SH-SY5Y (cell line): ENCODE data around the gene MZB1.

Source experiments
- GATA2 ChIP-seq: IDR thresholded peaks from 2 replicates; pipeline ENCODE4 v1.6.1; 2011; ENCODE audit warnings: mild to moderate bottlenecking, low read depth, low read length
- GATA3 ChIP-seq: IDR thresholded peaks from 2 replicates; pipeline ENCODE4 v1.6.1; 2011; ENCODE audit warnings: low read depth, mild to moderate bottlenecking, low read length, moderate library complexity

MZB1 gene

GRCh38 chr5:139389701-139390638 is at the start of gene MZB1:
Gene MZB1, minus strand, starts transcription at chr5:139389913. Its CDS starts 57 bp downstream, at chr5:139389856.
- TF ChIP-seq GATA2, result no peak
- no peak for TF ChIP-seq GATA3

- no peak for TF ChIP-seq GATA3
- TF ChIP-seq GATA2, result peak; percentile 94
Observed at GRCh38 chr5:139439013-139439903, 49.5 kb upstream of the MZB1 start, which contains the start of gene DNAJC18. Gene DNAJC18, minus strand, starts transcription at chr5:139439525. Its CDS starts 80 bp downstream, at chr5:139439445.

- no peak for TF ChIP-seq GATA2
Observed at GRCh38 chr5:139438707-139439012, 48.9 kb upstream of the MZB1 start.

- TF ChIP-seq GATA3, result no peak
- no peak for TF ChIP-seq GATA2
Observed at GRCh38 chr5:139435676-139436075, 46.0 kb upstream of the MZB1 start.

GRCh38 chr5:139431706-139432105 is 42.0 kb upstream of the MZB1 start:
- no peak for TF ChIP-seq GATA2
- TF ChIP-seq GATA3, result no peak

GRCh38 chr5:139430015-139430414 is 40.3 kb upstream of the MZB1 start:
- TF ChIP-seq GATA3, result no peak

GRCh38 chr5:139426203-139426885 is 36.6 kb upstream of the MZB1 start:
- TF ChIP-seq GATA3 (no peak), GATA2 (no peak)

GRCh38 chr5:139425497-139425896 is 35.8 kb upstream of the MZB1 start:
- TF ChIP-seq GATA3, result no peak
- no peak for TF ChIP-seq GATA2

- no peak for TF ChIP-seq GATA2
- no peak for TF ChIP-seq GATA3
Observed at GRCh38 chr5:139422307-139422893, 32.7 kb upstream of the MZB1 start.

- no peak for TF ChIP-seq GATA2
- no peak for TF ChIP-seq GATA3
Observed at GRCh38 chr5:139419226-139420192, 29.8 kb upstream of the MZB1 start.

- TF ChIP-seq GATA3 (no peak), GATA2 (no peak)
Observed at GRCh38 chr5:139418793-139419192, 29.1 kb upstream of the MZB1 start.

- TF ChIP-seq GATA2 (no peak), GATA3 (no peak)
Observed at GRCh38 chr5:139417214-139417613, 27.5 kb upstream of the MZB1 start.

- TF ChIP-seq GATA2 (no peak), GATA3 (no peak)
Observed at GRCh38 chr5:139416651-139417050, 26.9 kb upstream of the MZB1 start.

GRCh38 chr5:139415869-139416268 is 26.2 kb upstream of the MZB1 start:
- TF ChIP-seq GATA3 (no peak), GATA2 (no peak)
